ENCODE data around the gene RINL.
A peak's percentile ranks its signal among the peaks of the same experiment; 100 is the strongest.

Gene RINL

DNA sequence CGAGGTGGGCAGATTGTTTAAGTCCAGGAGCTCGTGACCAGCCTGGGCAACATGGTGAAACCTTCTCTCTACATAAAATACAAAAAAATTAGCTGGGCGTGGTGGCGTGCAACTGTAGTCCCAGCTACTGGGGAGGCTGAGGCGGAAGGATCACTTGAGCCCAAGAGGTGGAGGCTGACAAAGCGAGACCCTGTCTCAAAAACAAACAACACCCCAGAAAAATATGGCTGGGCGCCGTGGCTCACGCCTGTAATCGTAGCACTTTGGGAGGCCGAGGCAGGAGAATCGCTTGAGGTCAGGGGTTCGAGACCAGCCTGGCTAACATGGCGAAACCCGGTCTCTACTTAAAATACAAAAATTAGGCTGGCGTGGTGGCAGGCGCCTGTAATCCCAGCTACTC, 24.9 kb downstream of the RINL start:
- peak overlapping the region; percentile 79 for H3K4me3 ChIP-seq (ENCODE audit: low read depth, low read length)
- TF ChIP-seq, protein P1, sequence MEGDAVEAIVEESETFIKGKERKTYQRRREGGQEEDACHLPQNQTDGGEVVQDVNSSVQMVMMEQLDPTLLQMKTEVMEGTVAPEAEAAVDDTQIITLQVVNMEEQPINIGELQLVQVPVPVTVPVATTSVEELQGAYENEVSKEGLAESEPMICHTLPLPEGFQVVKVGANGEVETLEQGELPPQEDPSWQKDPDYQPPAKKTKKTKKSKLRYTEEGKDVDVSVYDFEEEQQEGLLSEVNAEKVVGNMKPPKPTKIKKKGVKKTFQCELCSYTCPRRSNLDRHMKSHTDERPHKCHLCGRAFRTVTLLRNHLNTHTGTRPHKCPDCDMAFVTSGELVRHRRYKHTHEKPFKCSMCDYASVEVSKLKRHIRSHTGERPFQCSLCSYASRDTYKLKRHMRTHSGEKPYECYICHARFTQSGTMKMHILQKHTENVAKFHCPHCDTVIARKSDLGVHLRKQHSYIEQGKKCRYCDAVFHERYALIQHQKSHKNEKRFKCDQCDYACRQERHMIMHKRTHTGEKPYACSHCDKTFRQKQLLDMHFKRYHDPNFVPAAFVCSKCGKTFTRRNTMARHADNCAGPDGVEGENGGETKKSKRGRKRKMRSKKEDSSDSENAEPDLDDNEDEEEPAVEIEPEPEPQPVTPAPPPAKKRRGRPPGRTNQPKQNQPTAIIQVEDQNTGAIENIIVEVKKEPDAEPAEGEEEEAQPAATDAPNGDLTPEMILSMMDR (IDR thresholded peaks at IDR 0.05; ENCODE audit: low read depth, low read length, missing control alignments) = no peak
- in situ Hi-C loops (cut with HindIII; ENCODE audit: low sequenced_read_pairs) = no loop called here
- DNase-seq (ENCODE audit: low read depth) = no peak

GRCh38 chr19:38852231-38853044, 25.6 kb downstream of the RINL start:
- TF ChIP-seq, protein P1 (IDR thresholded peaks at IDR 0.05; ENCODE audit: low read depth, low read length, missing control alignments) = no peak
- DNase-seq (ENCODE audit: low read depth) = no peak
- H3K4me3 ChIP-seq (ENCODE audit: low read depth, low read length) = peak overlapping the region; percentile 79
- in situ Hi-C loops (cut with HindIII; ENCODE audit: low sequenced_read_pairs) = no loop called here

DNA sequence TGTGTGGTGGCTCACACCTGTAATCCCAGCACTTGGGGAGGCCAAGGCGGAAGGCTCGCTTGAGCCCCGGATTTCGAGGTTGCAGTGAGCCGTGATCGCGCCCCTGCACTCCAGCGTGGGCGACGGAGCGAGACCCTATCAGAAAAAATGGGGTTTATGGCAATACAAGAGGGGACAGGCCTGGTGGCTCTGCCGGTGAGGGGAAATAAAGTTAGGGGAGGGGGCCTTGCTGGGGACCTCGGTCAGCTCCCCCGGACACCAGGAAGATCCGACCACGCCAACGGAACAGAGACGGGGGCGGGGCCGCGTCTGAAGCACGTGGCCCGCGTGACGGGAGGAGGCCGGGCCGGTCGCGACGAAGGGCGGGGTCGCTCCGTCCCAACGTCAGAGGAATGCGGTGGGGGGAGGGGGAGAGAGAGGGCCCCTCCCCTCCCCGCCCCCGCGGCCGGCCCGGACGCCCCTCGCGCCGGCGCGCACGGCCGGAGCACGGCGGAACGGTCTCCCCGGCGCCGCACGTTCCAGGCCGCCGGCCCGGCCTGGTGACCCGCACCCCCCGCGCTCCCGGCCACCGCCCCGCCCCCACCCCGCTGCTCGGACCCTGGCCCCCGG, 26.3 kb downstream of the RINL start:
- in situ Hi-C loops (cut with HindIII; ENCODE audit: low sequenced_read_pairs) = no loop called here
- TF ChIP-seq, protein P1 (IDR thresholded peaks at IDR 0.05; ENCODE audit: low read depth, low read length, missing control alignments) = no peak
- peak; percentile 71 for DNase-seq (ENCODE audit: low read depth)
- H3K4me3 ChIP-seq (ENCODE audit: low read depth, low read length) = peak overlapping the region; percentile 79

- no peak for DNase-seq (ENCODE audit: low read depth)
- TF ChIP-seq, protein P1 (IDR thresholded peaks at IDR 0.05; ENCODE audit: low read depth, low read length, missing control alignments) = no peak
- in situ Hi-C loops (cut with HindIII; ENCODE audit: low sequenced_read_pairs) = no loop called here
- H3K4me3 ChIP-seq (ENCODE audit: low read depth, low read length) = peak overlapping the region; percentile 79
These were observed 27.0 kb downstream of the RINL start for GRCh38 chr19:38850976-38851621.

GRCh38 chr19:38850436-38850975, 27.6 kb downstream of the RINL start:
- TF ChIP-seq, protein P1 (IDR thresholded peaks at IDR 0.05; ENCODE audit: low read depth, low read length, missing control alignments) = peak; percentile 10
- H3K4me3 ChIP-seq (ENCODE audit: low read depth, low read length) = peak overlapping the region; percentile 79
- DNase-seq (ENCODE audit: low read depth) = no peak
- in situ Hi-C loops (cut with HindIII; ENCODE audit: low sequenced_read_pairs) = no loop called here

DNA sequence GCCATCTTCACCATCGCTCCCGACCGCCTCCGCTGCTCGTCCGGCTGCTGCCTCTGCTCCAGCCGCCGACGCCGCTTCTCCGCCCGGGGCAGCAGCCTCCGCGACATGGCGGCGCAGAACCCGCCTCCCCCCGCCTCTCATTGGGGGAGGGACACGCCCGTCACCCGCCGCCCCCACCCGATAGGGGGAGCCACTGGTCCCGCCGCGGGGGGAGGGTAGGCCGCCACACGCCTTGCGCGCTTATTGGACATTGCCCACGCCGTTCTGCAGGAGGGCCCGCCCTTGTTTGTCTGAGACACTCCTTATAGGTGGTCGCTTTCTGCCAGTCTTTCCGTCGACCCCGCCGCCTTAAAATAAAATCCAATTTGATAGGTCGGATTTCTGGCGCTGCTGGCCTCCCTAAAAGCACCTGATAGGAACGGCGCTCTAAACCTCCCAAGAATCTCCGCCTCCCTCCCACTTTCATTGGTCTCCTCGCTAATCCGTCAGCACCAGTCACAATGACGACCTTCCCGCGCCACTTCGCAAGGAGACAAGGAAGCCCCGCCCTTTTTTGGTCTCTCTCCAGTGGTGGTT, 28.1 kb downstream of the RINL start, which contains the start of gene HNRNPL:
Gene HNRNPL, minus strand, starts transcription at position 127 of the 576 bp plus-strand sequence. Its CDS starts 20 bp downstream, at position 107.
- in situ Hi-C loops (cut with HindIII; ENCODE audit: low sequenced_read_pairs) = no loop called here
- TF ChIP-seq, protein P1 (IDR thresholded peaks at IDR 0.05; ENCODE audit: low read depth, low read length, missing control alignments) = peak; percentile 56
- DNase-seq (ENCODE audit: low read depth) = peak; percentile 100
- H3K4me3 ChIP-seq (ENCODE audit: low read depth, low read length) = peak within 1 kb of the TSS; percentile 79

Data from astrocyte of the cerebellum (primary cell).